ENCODE data around the gene ADAMTS14.

GRCh38 chr10:70758757-70759514 lies 86.6 kb downstream of the ADAMTS14 start:
- TF ChIP-seq EZH2 (IDR thresholded peaks at IDR 0.05; ENCODE audit: borderline replicate concordance, low read length) (no peak), CTCF (conservative IDR thresholded peaks at IDR 0.05 in 1 of 2, IDR thresholded peaks at IDR 0.05 in 1 of 2; ENCODE audit: extremely low read depth in 1 of 2, insufficient read depth in 1 of 2, low read depth in 1 of 2, low read length in 2 of 2) (peak; percentile 54 to 81)

Data from mammary epithelial cell (primary cell).